Epithelial cell of esophagus (primary cell): ENCODE data around the gene NRXN3.

ENCODE experiments used
- DNase-seq: peaks from one replicate; pipeline ENCODE4 v3.0.0; 2010; ENCODE audit warnings: low read depth
- H3K4me3 ChIP-seq: 2 replicates; pipeline ENCODE4 v1.5.1; 2011; ENCODE audit warnings: mild to moderate bottlenecking, low read length, control low read depth
- TF ChIP-seq, protein P1 (sequence below): IDR thresholded peaks from 2 replicates; pipeline ENCODE4 v1.5.1; 2011; ENCODE audit warnings: low read depth, mild to moderate bottlenecking, low read length, control low read depth, inconsistent platforms; ENCODE audit not compliant: insufficient read depth; ENCODE audit errors: missing control alignments

Gene NRXN3

DNA sequence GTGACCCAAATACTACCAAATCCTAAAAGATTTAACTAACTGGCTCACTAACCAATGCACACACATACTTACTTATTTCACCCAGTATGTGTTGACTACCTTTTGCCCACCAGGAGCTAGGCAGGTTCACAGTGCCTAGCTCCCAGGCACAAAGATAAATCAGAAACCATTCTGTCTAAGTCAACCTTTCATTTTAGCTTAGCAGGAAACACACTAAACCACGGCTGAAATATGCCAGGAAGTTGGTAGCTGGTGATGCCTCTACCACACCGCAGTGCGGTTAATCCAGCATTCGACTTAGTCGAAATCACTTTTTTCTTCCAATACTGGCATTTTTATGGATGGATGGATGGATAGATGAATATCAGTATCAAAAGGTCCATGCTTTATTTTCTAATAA, 1443.5 kb downstream of the NRXN3 start:
- H3K4me3 ChIP-seq: no peak overlapping the region
- DNase-seq: no peak
- TF ChIP-seq, protein P1, sequence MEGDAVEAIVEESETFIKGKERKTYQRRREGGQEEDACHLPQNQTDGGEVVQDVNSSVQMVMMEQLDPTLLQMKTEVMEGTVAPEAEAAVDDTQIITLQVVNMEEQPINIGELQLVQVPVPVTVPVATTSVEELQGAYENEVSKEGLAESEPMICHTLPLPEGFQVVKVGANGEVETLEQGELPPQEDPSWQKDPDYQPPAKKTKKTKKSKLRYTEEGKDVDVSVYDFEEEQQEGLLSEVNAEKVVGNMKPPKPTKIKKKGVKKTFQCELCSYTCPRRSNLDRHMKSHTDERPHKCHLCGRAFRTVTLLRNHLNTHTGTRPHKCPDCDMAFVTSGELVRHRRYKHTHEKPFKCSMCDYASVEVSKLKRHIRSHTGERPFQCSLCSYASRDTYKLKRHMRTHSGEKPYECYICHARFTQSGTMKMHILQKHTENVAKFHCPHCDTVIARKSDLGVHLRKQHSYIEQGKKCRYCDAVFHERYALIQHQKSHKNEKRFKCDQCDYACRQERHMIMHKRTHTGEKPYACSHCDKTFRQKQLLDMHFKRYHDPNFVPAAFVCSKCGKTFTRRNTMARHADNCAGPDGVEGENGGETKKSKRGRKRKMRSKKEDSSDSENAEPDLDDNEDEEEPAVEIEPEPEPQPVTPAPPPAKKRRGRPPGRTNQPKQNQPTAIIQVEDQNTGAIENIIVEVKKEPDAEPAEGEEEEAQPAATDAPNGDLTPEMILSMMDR: no peak

DNA sequence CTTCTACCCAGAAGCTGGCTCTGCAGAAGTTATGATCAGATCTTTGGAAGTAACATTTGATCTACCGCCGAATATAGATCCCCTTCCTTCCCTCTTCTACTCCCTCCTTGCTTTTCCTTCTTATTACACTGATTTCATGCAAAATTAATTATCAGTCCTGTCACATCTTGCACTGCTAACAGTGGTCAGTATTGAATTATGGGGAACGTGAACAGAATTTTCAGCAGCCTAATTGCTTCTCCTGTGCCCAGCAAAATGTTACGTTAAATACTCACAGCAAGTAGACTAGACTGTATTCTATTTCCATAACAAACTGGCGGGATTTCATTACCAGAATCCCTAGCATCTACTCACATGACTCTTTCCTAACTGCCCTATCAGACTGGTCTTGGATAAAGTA, 1444.3 kb downstream of the NRXN3 start:
- no peak overlapping the region for H3K4me3 ChIP-seq
- TF ChIP-seq, protein P1: no peak
- DNase-seq: no peak

DNA sequence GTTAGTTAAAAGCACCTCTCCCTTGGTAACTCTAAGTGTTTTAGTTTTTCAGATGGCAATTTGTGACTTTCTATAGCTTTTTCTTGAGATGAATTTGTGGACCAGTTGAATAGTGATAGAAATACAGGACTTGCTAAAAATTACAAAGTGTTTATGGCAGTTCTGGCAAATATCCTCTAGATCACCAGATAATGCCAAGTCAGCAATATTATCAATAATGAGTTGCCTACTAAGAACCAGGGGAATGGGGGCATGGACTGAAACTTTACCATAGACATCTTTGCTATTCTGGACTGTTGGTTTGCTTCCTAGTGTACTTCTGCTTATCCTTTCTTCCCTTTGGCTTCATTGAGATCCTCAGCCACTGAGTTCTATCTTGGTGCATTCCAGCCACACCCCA, 1456.9 kb downstream of the NRXN3 start:
- H3K4me3 ChIP-seq: no peak overlapping the region
- TF ChIP-seq, protein P1: no peak
- DNase-seq: no peak

DNA sequence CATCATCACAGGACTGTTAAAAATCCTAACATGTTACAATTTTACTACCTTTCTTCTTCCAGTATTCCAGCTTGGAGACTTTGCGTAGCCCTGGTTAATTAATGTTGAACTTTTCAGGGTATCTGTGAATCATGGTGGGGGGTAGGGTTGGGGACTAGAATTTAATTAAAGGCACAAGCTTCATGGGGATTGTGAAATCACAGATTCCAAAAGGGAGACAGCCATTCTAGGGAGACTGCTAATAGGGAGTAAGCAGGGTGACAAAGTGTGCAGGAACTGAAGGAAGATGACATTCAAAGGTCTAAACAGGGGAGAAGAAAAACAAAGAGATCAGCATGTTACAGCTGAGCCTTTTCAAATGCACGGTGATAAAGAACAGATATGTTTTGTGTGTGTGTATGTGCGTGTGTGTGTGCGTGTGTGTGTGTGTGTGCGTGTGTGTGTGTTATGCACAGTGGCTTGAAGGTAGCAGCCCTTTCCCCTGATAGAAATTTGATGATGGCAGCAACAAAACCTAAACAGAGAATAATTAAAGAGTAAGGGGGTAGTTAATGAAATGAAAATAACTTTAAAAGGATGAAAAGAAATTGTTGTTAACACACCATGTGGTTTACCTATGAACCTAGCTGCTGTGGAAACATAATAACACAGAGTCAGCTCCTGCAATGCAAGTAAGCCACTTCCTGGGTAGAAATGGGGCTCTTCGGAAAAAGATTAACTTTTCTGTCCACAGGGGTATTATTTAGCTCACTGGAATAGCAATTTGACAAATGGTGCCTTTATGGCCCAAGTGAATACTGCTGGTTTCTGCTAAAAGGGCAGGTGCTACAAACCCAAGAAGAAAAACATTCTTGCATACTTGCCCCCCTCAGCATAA, 1459.5 kb downstream of the NRXN3 start:
- TF ChIP-seq, protein P1: no peak
- DNase-seq: no peak
- no peak overlapping the region for H3K4me3 ChIP-seq

DNA sequence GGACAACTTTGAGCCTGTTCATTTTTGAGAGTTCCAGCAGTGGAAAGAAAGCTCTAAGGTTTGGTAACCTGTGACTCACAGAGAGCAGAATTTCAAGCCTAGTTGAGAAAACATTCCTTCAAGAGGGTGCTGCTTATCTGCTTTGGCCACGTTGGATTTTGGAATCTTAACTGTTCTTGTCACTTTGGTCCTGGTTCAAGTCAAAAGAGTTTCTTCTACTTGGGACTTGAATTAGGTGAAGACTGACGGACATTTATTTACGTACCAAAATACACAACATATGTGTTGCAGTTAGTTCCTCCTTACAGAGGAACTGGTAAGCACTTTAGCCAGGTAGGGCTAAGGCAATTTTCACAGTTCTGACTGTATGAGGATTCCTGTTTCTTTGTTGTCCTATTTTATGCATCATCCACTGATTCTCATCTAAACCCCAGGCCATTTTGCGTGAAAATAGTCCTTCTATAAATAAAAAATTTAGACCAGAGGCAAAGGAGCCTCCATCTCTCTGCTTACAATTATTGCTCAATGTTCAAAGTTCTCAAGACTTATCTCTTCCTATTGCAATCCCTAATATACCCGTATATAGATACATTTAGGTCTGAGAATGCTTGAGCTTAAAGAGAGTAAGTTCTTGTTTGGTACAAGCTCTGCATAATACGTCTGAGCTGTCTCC, 1460.3 kb downstream of the NRXN3 start:
- no peak overlapping the region for H3K4me3 ChIP-seq
- TF ChIP-seq, protein P1: no peak
- DNase-seq: no peak

DNA sequence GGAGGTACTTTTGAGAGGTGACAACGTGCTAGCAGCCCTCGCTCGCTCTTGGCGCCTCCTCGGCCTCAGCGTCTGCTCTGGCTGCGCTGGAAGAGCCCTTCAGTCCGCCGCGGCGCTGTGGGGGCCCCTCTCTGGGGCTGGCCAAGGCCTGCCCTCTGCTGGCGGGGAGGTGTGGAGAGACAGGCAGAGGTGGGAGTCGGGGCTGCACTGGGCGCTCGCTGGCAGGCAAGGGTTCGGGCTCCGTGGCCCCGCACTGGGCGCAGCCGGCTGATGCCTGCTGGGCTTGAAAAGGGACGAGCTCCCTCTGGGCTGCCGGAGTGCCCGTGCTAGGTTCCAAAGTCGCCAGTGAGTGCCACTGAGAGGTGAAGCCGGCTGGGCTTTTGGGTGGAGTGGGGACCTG, 1461.1 kb downstream of the NRXN3 start:
- no peak for DNase-seq
- TF ChIP-seq, protein P1: no peak
- H3K4me3 ChIP-seq: no peak overlapping the region

DNA sequence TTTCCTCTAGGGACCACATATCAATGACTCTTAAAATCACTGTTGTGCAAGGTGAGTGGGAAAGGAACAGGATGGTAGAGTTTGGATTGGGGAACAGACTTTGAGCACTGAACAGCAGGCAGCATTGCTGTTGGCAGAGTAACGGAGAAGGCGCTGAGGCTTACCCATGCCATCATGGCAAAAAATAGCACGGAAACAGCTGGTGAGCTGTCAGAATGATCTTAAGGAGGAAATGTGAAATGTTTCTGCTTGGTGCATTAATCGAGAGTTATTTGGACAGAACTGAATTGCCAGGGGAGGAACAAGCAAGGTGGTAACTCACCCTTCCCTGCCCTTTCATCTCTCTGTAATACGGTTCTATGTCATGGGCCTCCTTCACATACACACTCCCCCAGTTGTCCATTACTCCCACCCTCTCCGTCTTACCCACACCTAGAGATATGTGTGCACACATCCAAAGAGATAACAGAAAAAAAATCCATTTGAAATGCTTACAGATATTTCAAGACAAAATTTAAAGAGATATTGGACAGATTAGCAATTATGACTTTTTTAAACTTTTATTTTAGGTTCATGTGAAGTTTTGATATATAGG, 1468.6 kb downstream of the NRXN3 start:
- TF ChIP-seq, protein P1: no peak
- no peak overlapping the region for H3K4me3 ChIP-seq
- no peak for DNase-seq
